Measurements from ENCODE around the gene USP48.

Gene USP48

DNA sequence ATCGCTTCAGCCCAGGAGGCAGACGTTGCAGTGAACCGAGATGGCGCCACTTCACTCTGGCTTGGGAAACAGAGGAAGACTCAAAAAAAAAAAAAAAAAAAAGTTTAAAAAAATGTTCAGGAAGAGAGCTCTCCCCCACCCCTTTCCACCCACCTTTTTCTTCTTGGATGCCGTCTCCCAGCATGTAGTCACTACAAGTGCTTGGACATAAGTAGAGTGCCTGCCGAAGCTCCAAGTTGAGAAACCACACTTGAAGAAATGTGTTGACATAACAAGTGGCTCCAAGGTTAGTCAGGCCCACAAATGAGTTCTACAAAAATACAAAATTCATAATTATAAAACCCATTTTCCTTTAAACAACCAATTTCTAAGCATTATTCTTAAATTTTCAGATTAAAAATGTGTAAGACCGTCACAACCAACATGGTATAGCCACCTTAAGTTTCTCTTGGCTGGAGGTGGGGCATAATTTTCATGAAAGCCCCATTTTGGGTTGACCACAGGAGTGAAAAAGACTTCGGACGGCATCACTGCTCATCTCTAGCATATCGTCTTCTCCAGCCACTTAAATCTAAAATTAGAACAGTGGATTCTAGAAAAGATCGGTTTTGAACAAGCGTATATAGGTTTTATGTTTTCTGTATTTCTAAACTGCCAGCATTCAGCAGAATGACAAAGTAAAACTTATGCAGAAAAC is 26.4 kb downstream of the USP48 start:
- TF ChIP-seq, protein P1, sequence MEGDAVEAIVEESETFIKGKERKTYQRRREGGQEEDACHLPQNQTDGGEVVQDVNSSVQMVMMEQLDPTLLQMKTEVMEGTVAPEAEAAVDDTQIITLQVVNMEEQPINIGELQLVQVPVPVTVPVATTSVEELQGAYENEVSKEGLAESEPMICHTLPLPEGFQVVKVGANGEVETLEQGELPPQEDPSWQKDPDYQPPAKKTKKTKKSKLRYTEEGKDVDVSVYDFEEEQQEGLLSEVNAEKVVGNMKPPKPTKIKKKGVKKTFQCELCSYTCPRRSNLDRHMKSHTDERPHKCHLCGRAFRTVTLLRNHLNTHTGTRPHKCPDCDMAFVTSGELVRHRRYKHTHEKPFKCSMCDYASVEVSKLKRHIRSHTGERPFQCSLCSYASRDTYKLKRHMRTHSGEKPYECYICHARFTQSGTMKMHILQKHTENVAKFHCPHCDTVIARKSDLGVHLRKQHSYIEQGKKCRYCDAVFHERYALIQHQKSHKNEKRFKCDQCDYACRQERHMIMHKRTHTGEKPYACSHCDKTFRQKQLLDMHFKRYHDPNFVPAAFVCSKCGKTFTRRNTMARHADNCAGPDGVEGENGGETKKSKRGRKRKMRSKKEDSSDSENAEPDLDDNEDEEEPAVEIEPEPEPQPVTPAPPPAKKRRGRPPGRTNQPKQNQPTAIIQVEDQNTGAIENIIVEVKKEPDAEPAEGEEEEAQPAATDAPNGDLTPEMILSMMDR (IDR thresholded peaks at IDR 0.05; ENCODE audit: low read depth, low read length, missing control alignments): no peak
- no peak for DNase-seq (ENCODE audit: extremely low read depth, low read depth)
- no peak overlapping the region for H3K4me3 ChIP-seq (replicated peaks; ENCODE audit: low read depth, low read length)

DNA sequence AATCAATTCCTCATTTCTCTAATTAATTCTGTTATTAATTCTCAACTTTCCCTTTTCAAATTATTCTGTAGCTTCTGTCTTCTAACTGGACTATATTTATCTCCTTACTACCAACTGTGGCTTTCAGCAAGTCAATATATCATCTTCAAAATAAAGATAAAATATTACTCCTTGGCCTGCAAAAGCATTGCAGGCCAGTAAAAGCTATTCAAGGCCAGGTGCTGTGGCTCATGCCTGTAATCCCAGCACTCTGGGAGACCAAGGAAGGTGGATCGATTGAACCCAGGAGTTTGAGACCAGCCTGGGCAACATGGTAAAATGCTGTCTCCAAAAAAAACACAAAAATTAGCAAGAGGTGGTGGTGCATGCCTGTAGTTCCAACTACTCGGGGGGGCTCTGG is 27.9 kb downstream of the USP48 start:
- H3K4me3 ChIP-seq (replicated peaks; ENCODE audit: low read depth, low read length): no peak overlapping the region
- DNase-seq (ENCODE audit: extremely low read depth, low read depth): no peak
- TF ChIP-seq, protein P1 (IDR thresholded peaks at IDR 0.05; ENCODE audit: low read depth, low read length, missing control alignments): no peak

DNA sequence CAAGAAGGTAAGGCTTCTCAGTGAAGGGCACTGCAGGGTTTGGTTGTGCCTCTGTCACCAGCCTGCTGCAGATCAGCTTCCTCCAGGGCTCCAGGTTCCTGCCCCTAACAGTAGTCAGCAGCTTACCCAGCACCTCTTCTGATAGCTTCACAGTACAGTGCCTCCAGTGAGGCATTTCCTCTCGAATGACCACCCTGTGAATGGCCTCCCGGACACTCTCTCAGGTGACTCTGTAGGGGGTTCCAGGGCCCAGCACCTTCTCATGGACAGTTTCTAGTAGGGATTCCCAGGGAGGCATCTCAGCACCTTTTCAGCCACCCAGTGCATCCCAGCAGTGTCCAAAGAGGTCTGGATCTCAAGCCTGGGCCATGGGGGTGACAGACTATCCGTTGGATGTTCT is 28.4 kb downstream of the USP48 start:
- TF ChIP-seq, protein P1 (IDR thresholded peaks at IDR 0.05; ENCODE audit: low read depth, low read length, missing control alignments): no peak
- DNase-seq (ENCODE audit: extremely low read depth, low read depth): no peak
- H3K4me3 ChIP-seq (replicated peaks; ENCODE audit: low read depth, low read length): no peak overlapping the region

DNA sequence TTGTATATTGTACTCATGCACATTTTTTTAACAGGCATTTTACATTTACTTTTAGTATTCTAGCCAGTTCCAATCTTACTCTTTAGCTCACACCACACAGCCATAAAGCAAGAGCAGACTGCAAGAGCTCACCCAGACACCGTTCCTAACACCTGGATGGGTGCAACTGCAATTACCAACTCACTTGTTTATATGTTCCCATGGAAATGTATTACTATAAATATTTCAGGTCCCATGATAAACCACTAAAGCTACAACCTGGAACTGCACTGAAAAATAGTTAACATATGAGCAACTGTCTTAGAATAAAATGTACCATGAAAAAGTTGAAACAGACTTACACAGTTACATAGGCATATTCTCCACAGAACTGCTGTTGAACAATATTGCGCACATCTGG is 30.8 kb downstream of the USP48 start:
- TF ChIP-seq, protein P1 (IDR thresholded peaks at IDR 0.05; ENCODE audit: low read depth, low read length, missing control alignments): no peak
- H3K4me3 ChIP-seq (replicated peaks; ENCODE audit: low read depth, low read length): no peak overlapping the region
- DNase-seq (ENCODE audit: extremely low read depth, low read depth): no peak

DNA sequence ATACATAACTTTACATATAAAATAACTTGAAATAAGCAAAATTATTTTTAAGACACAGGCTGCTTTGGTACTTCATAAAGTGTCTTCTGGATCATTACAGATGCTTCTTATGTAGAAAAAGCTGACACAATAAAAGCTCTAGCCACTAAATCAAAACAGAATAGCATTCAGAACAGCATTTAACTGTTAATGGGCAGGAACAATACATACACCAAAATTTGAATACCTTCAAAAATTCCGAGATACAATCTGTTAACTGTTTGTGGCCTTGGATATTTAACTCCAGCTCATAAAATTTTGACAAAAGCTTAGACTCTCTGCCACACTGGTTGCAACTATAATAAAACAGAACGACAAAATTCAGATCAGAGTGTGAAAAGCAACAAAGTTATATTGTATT is 31.7 kb downstream of the USP48 start:
- TF ChIP-seq, protein P1 (IDR thresholded peaks at IDR 0.05; ENCODE audit: low read depth, low read length, missing control alignments): no peak
- no peak for DNase-seq (ENCODE audit: extremely low read depth, low read depth)
- H3K4me3 ChIP-seq (replicated peaks; ENCODE audit: low read depth, low read length): no peak overlapping the region

DNA sequence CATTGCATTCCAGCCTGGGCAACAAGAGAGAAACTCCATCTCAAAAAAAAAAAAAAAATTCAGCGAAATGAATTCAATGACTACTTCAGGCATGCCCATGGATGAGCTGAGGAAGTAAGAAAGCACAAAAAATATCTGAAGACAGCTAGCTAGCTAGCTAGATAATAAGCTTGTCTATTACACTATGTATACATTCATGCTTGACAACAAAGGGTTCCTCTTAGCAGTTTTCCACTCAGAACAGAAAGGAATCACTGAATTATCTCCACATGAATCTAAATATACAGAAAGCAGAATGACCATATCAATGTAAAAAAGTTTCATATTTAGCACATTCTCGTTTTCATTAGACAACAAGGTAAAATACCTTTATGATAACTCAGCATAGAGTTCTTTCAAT is 32.1 kb downstream of the USP48 start:
- DNase-seq (ENCODE audit: extremely low read depth, low read depth): no peak
- TF ChIP-seq, protein P1 (IDR thresholded peaks at IDR 0.05; ENCODE audit: low read depth, low read length, missing control alignments): no peak
- no peak overlapping the region for H3K4me3 ChIP-seq (replicated peaks; ENCODE audit: low read depth, low read length)
